Esophagus muscularis mucosa (tissue), 4 donors: ENCODE results near the gene SERINC3. TPM values are rescaled to one million over a fixed set of nuclear protein-coding genes. Genes with fewer than 3 reads are reported as not detected.

Experiments used
- DNase-seq: peaks from one replicate; pipeline ENCODE4 v3.0.0-alpha.2; 2017; ENCODE audit errors: extremely low spot score
- H3K27ac ChIP-seq, 4 donors: fragments of 200-600 bp; sonication (generic); replicated peaks in 1 of 4; 1 replicate in 3 of 4; 2 replicates in 1 of 4; pipeline ENCODE4 v1.5.1; 2016 to 2019; ENCODE audit warnings: mild to moderate bottlenecking in 1 of 4
- H3K27me3 ChIP-seq, 4 donors: fragments of 200-600 bp; sonication (generic); one replicate each; pipeline versions ENCODE4 v1.5.1 to v1.6.0; 2016 to 2019
- H3K36me3 ChIP-seq, 4 donors: fragments of 200-600 bp; sonication (generic); one replicate each; pipeline ENCODE4 v1.5.1; 2016 to 2019
- H3K4me1 ChIP-seq, 4 donors: fragments of 200-600 bp; sonication (generic); one replicate each; pipeline ENCODE4 v1.5.1; 2016 to 2019
- H3K4me3 ChIP-seq, 4 donors: fragments of 200-600 bp; sonication (generic); 1 replicate in 2 of 4; 2 replicates in 2 of 4; pipeline ENCODE4 v1.5.1; 2016 to 2019; ENCODE audit warnings: mild to moderate bottlenecking in 4 of 4, moderate library complexity in 1 of 4
- H3K9me3 ChIP-seq, 4 donors: fragments of 200-600 bp; sonication (generic); 1 replicate in 3 of 4; 2 replicates in 1 of 4; pipeline ENCODE4 v1.5.1; 2016 to 2019
- CTCF ChIP-seq, 3 experiments: fragments of 200-600 bp in 2 of 3; fragments of 450-650 bp in 1 of 3; sonication (generic) in 2 of 3; IDR thresholded peaks; one replicate each; pipeline ENCODE4 v1.5.1; 2017 to 2019; ENCODE audit warnings: antibody characterized with exemption in 3 of 3, mild to moderate bottlenecking in 2 of 3, moderate library complexity in 1 of 3
- EP300 ChIP-seq: sonication (generic); formaldehyde crosslinking; IDR thresholded peaks from one replicate; pipeline ENCODE4 v1.6.1; 2017; ENCODE audit warnings: antibody characterized with exemption
- POLR2A ChIP-seq: fragments of 450-650 bp; IDR thresholded peaks from one replicate; pipeline ENCODE4 v1.6.1; 2017; ENCODE audit warnings: antibody characterized with exemption, moderate library complexity, mild to moderate bottlenecking, low read depth
- POLR2AphosphoS5 ChIP-seq, 2 donors: sonication (generic); formaldehyde crosslinking; IDR thresholded peaks; one replicate each; pipeline ENCODE4 v1.6.1; 2017; ENCODE audit warnings: antibody characterized with exemption in 2 of 2
- WGBS: methylation state at CpG from one replicate; pipeline ENCODE4 v1.1.5; 2018; 5-methylcytosine and 5-hydroxymethylcytosine counted together
- intact Hi-C: fragments of 100-400 bp; cut with DNase I; formaldehyde crosslinking; loops from one replicate; pipeline ENCODE4 v1.15.1; 2023
- total RNA-seq, 4 donors: library from RNA; depleted of rRNA; stranded (reverse); fragments of >200 nt; gene quantifications; one replicate each; pipeline versions ENCODE4 v1.1.0 to v1.2.1, GENCODE V29; 2016

SERINC3 gene
- total RNA-seq, 4 donors from 2014 or later, result 121 to 175 (median 138) TPM

- Histone ChIP-seq H3K9me3 (no peaks in the 10 kb centered on the region), H3K27me3 (no peaks in the 10 kb centered on the region), H3K36me3 (no peaks in the 10 kb centered on the region), H3K4me3 (no peak overlapping the region), H3K27ac (no peak overlapping the region), H3K4me1 (peaks cover 4 to 15% (median 12%) of the 10 kb centered on the region in 4 donors)
- 84% methylated on average over 3 of the region's 4 CpGs for WGBS
- intact Hi-C loops, result loop anchor here (10.0 kb wide), 1 partner anchor 313 kb away; the partner anchor contains the start of gene OSER1
- TF ChIP-seq CTCF (IDR thresholded peaks at IDR 0.05) (no peak), POLR2AphosphoS5 (IDR thresholded peaks at IDR 0.05) (no peak), EP300 (no peak), POLR2A (no peak)
- no peak for DNase-seq
Measured at GRCh38 chr20:44527716-44528199, 5.9 kb upstream of the SERINC3 start.

GRCh38 chr20:44526129-44526528, 4.3 kb upstream of the SERINC3 start:
- Histone ChIP-seq H3K9me3 (no peaks in the 10 kb centered on the region), H3K27me3 (no peaks in the 10 kb centered on the region), H3K4me1 (peaks cover 3 to 9% (median 7%) of the 10 kb centered on the region in 4 donors), H3K4me3 (no peak overlapping the region), H3K36me3 (no peaks in the 10 kb centered on the region), H3K27ac (no peak overlapping the region)
- WGBS, result 82% methylated on average over 6 of the region's 6 CpGs
- no peak for TF ChIP-seq CTCF (IDR thresholded peaks at IDR 0.05)
- TF ChIP-seq EP300, result no peak
- no peak for TF ChIP-seq POLR2AphosphoS5 (IDR thresholded peaks at IDR 0.05)
- TF ChIP-seq POLR2A, result no peak
- intact Hi-C loops, result loop anchor here (10.0 kb wide), 1 partner anchor 311 kb away; the partner anchor contains the start of gene OSER1
- DNase-seq, result no peak

- H3K4me3 ChIP-seq, result no peak overlapping the region
- H3K9me3 ChIP-seq, result no peaks in the 10 kb centered on the region
- peaks cover 25 to 32% (median 29%) of the 10 kb centered on the region in 4 donors for H3K4me1 ChIP-seq
- H3K27ac ChIP-seq, result no peak overlapping the region
- no peaks in the 10 kb centered on the region for H3K27me3 ChIP-seq
- no peak for TF ChIP-seq POLR2AphosphoS5 (IDR thresholded peaks at IDR 0.05)
- TF ChIP-seq EP300, result no peak
- no peak for TF ChIP-seq CTCF (IDR thresholded peaks at IDR 0.05)
- TF ChIP-seq POLR2A, result no peak
- intact Hi-C loops, result loop anchor here (5.0 to 10.0 kb wide), 2 partner anchors 46 to 309 kb away; partner anchors contain the start of genes OSER1 and TTPAL
- no peaks in the 10 kb centered on the region for H3K36me3 ChIP-seq
- WGBS, result 59% methylated on average over 4 of the region's 4 CpGs
- no peak for DNase-seq
Measured at GRCh38 chr20:44523746-44524145, 1.9 kb upstream of the SERINC3 start.

GRCh38 chr20:44522841-44523240, 971 bp upstream of the SERINC3 start:
- 74% methylated on average over 1 of the region's 1 CpG for WGBS
- DNase-seq, result no peak
- H3K9me3 ChIP-seq, result no peaks in the 10 kb centered on the region
- intact Hi-C loops, result loop anchor here (5.0 to 10.0 kb wide), 2 partner anchors 46 to 308 kb away; partner anchors contain the start of genes OSER1 and TTPAL
- no peak overlapping the region for H3K4me3 ChIP-seq
- no peaks in the 10 kb centered on the region for H3K27me3 ChIP-seq
- H3K27ac ChIP-seq, result peak overlapping the region; percentile 98 to 99 (median 98)
- no peaks in the 10 kb centered on the region for H3K36me3 ChIP-seq
- no peak for TF ChIP-seq EP300
- TF ChIP-seq POLR2AphosphoS5 (IDR thresholded peaks at IDR 0.05), result no peak
- TF ChIP-seq POLR2A, result no peak
- TF ChIP-seq CTCF (IDR thresholded peaks at IDR 0.05), result no peak
- H3K4me1 ChIP-seq, result peaks cover 33 to 41% (median 38%) of the 10 kb centered on the region in 4 donors

GRCh38 chr20:44520881-44521280, 989 bp downstream of the SERINC3 start:
- TF ChIP-seq POLR2AphosphoS5 (IDR thresholded peaks at IDR 0.05) (no peak), POLR2A (no peak), CTCF (IDR thresholded peaks at IDR 0.05) (no peak)
- intact Hi-C loops, result loop anchor here (5.0 to 10.0 kb wide), 2 partner anchors 44 to 306 kb away; partner anchors contain the start of genes OSER1 and TTPAL
- WGBS, result 46% methylated on average over 3 of the region's 3 CpGs

More at GRCh38 chr20:44520881-44521280, 989 bp downstream of the SERINC3 start:
- no peak for DNase-seq
- H3K4me1 ChIP-seq, result peaks cover 52 to 60% (median 58%) of the 10 kb centered on the region in 4 donors
- H3K27me3 ChIP-seq, result no peaks in the 10 kb centered on the region
- H3K27ac ChIP-seq, result peak overlapping the region; percentile 98 to 99 (median 98)
- H3K4me3 ChIP-seq, result peak overlapping the region; percentile 83 to 94 (median 86)
- H3K36me3 ChIP-seq, result no peaks in the 10 kb centered on the region
- no peaks in the 10 kb centered on the region for H3K9me3 ChIP-seq
